Gastroesophageal sphincter (tissue), 3 donors: ENCODE data around the gene MYCN.

Source experiments
- CTCF ChIP-seq, 4 experiments: fragments of 200-600 bp in 2 of 4; fragments of 450-650 bp in 2 of 4; sonication (generic) in 1 of 4; IDR thresholded peaks; one replicate each; pipeline ENCODE4 v1.5.1; 2017 to 2019; ENCODE audit warnings: antibody characterized with exemption in 4 of 4, mild to moderate bottlenecking in 2 of 4, moderate library complexity in 2 of 4
- POLR2AphosphoS5 ChIP-seq: sonication (generic); formaldehyde crosslinking; IDR thresholded peaks from one replicate; pipeline ENCODE4 v1.6.1; 2017; ENCODE audit warnings: antibody characterized with exemption

- TF ChIP-seq CTCF (IDR thresholded peaks at IDR 0.05) = no peak
- no peak for TF ChIP-seq POLR2AphosphoS5
Measured at GRCh38 chr2:15932394-15933183, 7.8 kb upstream of the MYCN start.
